GM19023 (cell line): Measurements from ENCODE around the gene HBM.
"Not testable (repeated sequence)": the region's sequence is repeated elsewhere in the genome, so short reads cannot be mapped to it uniquely, and the experiment has no call there.

Experiments used
- ATAC-seq: cut with Tn5 transposase; IDR thresholded peaks from one replicate; pipeline ENCODE4 v1.9.1; 2021; ENCODE audit warnings: mild to moderate bottlenecking, moderate library complexity; ENCODE audit not compliant: unreplicated experiment

HBM gene, protein sequence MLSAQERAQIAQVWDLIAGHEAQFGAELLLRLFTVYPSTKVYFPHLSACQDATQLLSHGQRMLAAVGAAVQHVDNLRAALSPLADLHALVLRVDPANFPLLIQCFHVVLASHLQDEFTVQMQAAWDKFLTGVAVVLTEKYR

DNA sequence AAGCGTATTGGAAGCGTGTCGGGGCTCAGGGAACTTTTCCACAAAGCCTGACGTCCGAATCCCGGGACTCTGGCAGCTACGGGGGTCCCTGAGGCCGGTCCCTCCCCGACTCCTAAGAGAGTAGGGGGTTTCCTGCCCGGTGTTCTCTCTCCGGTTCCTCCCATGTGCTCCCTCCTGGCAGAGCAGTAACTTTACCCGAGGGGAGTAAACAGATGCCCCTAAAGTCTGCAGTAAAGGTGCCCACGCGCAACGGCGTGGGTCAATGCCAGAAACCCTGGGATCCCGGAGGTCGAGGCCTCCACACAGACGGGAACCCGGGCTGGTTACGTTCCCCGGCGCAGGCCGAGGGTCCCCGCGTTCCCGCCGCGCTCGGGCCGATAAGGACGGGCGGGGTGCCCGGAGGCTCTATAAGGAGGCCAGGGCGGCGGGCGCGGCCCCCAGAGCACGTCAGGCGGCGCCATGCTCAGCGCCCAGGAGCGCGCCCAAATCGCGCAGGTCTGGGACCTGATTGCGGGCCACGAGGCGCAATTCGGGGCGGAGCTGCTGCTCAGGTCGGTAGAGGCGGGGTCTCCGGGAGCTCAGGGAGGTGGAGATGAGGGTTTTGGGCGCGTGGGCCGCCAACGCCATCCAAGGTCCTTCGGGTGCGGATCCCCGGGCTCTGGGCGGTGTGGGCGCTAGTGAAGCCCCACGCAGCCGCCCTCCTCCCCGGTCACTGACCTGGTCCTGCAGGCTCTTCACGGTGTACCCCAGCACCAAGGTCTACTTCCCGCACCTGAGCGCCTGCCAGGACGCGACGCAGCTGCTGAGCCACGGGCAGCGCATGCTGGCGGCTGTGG is at the start of gene HBM:
TSS of gene HBM (plus strand) at position 440 of the 836 bp plus-strand sequence. CDS start at position 460, 20 bp downstream.
- ATAC-seq, result no peak

DNA sequence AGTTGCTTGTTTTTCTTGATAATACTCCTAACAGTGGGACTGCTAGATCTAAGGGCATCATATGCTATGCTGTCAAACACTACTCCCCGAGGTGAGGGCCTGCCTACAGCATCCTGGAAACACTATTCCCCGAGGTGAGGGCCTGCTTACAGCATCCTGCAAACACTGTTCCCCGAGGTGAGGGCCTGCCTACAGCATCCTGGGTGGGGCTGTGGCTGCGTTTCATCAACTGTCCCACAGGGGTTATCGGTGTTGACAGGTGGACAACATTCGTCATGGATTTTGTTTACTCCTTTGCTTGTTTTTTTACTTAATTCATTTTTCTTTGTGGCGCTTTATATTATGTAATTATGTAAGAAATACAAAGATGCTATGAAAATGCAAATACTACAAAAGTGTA is 49.8 kb upstream of the HBM start:
- no peak for ATAC-seq

DNA sequence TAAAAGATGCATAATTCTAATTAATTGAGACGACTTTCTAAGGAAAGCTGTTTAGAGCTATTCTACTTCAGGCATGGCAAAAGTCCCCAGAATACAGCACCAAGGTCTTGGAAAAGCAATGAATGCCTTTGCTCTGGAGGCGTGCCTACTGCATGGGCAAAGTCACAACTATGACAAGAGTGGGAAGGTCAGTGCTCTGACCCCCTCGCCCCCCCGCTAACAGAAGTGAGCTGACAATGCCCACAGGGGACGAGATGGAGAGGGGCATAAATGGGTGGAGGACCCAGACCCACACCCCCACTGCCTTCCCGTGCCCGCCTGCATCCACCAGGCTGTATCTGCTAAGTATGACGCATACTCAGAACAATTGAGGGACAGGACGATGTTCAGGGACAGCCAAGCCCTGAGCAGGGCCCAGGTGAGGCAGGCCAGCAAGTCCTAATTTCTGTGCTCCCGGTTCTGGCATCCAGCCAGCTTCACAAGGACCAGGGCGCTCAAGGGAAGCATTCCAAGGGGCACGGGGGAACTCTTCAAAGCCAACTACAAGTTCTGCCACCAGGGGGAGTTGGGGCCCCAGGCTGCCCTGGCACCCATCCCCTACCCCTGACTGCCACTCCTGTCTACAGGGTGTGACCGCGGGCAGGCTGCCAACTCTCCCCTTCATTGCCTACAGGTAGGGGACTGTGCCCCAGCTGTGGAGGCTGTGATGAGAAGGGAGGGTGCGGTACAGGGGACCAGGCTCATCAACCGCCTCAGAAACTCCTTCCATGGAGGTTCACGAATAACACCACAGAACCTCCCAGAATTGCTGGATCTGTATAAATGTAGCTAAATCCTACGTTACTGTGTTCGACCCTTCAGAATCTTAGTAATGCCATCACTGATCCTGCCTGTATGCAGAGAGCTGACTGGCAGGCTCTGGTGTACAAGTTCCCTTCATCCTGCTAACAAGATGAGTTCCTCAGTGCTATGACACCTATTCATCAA is 48.1 kb upstream of the HBM start:
- no peak for ATAC-seq

DNA sequence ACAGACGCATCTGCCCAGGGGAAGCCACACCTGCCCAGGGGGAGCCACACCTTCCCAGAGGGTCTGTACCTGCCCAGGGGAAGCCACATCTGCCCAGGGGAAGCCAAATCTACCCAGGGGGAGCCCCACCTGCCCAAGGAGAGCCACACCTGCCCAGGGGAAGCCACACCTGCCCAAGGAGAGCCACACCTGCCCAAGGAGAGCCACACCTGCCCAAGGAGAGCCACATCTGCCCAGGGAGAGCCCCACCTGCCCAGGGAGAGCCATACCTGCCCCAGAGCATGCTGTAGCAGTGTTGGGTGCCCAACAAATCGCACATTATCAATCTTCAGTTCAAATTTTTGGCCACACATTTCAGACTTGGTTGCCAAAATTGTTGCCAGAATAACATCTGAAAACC is 46.9 kb upstream of the HBM start:
- ATAC-seq, result no peak

DNA sequence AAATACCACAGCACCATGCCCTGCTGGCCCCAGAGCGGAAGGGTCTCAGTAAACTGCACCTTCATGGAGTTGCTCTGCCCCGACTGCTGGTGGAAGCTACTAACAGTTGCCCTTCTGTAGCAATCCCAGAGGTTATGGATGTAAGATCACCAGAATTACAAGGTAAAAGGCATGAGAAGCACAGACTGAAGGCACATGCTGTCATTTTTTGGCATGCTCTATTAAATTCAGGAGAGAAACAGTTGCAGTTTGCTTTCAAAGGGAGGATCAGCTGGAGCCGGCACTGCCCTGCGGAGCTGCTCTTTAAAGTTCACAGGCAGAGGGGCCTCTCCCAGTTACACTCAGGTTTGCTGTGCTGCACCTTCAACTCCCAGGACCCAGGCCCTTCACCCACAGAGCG is 46.5 kb upstream of the HBM start:
- no peak for ATAC-seq

DNA sequence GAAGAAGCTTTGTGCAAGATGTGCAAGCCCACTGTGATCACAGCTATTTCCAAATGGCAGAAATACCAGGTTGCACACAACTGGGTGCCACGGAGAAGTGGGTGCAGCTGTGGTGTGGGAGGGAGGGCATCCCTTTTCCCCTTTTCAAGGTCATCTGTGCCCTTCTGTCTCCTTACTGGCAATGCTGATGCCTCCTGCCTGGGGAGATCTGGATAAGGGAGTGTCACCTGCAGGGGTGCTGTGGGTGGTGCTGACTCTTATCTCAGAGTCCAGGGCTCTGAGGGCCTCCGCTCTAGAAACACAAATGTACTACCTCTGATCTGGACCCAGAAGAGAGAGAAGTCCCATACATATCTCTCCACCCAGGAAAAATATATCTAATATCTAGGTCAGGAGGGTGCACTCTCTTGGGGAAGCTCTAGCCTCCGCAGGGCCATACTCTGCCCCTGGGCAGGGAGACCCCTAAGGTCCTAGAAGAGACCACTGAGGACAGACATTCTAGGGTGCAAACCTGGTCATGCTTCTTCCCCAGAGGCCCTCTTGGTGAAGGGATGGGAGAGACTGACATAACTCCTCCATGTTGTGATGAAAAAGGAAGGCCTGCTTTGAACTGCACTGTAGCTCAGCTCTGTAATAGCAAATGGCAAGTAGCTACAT is 45.8 kb upstream of the HBM start:
- no peak for ATAC-seq

DNA sequence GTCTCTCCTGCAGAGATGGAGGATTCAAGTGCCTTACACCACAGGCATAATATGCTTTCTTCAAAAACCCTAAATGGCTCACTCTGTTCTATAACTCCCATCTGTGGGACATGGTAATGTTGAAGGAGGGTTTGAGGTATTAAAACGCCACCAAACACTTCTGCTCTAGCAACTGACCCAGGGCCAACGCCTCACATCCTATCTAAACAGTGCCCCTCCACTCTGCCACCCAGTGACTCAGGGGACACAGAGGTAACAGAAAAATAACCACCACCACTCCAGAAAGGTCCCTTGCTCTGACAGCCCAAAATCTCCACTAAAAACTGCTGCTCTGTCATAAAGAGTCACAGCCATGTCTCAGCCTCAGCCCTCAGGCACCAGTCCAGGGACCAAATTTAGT is 45.0 kb upstream of the HBM start:
- no peak for ATAC-seq

DNA sequence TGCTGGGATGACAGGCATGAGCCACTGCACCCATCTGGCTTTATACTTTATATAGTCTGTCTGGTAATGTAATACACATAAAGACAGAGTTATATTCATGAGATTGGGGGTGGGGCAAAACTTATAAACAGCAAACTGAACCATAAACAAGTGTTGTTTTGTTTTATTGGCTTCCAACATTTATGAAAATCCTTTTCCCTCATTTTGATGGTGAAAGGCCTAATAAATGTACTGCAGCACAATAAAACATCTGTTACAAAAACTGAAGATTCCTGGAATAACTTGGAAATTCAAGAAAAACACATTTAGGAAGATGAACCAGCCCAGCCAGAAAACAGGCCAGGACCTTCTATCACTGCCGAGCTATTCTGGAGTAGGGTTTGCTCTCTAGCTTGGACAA is 43.4 kb upstream of the HBM start:
- no peak for ATAC-seq

DNA sequence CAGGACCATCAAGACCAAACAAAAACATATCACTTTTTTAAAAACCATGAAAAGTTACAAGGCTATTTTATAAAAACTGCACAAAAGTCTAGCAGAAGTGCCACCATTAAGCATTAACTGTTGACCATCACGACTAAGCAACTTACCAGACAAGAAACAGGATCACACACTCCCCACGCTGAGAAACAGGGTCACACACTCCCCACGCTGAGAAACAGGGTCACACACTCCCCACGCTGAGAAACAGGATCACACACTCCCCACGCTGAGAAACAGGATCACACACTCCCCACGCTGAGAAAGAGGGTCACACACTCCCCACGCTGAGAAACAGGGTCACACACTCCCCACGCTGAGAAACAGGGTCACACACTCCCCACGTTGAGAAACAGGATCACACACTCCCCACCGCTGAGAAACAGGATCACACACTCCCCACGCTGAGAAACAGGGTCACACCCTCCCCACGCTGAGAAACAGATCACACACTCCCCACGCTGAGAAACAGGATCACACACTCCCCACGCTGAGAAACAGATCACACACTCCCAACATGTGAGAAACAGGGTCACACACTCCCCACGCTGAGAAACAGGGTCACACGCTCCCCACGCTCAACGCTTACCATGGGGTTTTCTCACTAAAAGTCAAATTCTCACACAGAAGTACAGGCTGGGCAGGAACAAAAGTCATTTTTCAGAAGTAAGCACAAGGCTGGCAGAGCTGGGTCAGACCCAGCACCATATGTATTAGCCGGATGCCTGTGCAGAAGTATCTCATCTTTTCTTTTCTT is 42.0 kb upstream of the HBM start:
- ATAC-seq, result not testable (repeated sequence)

DNA sequence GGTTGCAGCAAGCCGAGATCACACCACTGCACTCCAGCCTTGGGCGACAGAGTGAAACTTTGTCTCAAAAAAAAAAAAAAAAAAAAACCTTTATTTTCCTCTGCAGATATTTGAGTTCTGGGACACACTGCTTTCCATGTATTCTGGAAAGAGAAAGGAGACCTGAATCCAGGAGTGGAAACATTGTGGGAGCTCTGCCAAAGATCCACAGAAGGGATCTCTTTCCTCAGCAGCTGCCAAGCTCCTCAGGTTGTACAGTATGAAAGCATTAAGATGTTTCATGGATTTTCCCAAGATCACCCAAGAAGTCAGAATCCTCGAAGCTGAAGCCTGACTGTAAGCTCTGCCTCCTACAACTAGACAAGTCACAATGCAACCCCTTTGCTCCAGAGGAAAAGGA is 40.8 kb upstream of the HBM start:
- ATAC-seq, result no peak

DNA sequence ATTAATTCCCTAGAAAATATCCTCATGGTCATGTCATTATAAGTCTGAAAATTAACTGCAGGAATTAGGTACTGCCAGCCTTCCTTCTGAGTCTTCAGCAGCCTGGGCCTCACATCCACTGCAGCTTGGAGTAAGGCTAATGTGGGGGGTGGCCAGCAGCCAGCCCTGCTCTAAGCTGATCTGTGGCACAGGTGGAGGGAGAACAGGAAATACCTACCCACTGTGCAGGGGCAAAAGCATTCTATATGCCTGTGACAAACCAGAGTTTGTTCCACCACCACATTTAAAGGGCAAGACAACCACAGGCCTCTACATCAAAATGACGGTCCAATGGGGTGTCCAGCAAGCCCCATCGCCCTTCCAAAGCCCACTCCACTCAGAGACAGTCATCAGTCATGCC is 36.7 kb upstream of the HBM start:
- no peak for ATAC-seq

DNA sequence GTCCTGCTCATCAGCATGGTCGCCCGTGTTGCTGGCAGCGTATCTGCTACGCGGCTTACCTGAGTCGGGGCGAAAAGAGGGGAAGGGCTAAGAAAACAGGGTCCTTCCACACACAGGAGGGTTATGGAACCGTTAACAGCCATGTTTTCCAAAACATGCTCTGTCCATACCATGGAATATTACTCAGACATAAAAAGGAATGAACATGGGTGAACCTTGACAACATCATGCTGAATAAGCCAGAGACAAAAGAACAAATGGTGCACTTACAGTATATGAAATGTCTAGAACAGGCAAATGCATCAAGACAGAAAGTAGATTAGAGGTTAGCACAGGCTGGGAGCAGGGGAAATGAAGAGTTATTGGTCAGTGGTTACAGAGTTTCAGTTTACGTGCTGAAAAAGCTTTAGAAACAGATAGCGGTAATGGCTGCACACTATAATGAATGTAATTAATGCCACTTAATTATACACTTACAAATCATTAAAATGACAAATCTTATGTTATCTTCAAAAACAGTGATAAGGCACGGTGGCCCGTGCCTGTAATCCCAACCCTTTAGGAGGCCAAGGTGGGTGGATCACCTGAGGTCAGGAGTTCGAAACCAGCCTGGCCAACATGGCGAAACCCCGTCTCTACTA is 35.1 kb upstream of the HBM start:
- ATAC-seq, result no peak

DNA sequence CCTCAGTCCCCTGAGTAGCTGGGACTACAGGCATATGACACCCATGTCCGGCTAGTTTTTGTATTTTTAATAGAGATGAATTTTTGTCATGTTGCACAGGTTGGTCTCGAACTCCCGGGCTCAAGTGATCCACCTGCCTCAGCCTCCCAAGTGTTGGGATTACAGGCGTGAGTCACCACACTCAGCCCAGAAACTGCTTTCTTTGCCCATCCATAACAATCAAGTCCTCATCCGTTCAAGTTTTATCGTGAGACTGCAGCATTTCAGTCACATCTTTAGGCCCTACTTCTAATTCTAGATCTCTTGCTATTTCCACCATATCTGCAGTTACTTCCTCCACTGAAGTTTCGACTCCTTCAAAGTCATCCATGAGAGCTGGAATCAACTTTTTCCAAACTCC is 33.7 kb upstream of the HBM start:
- ATAC-seq, result no peak

DNA sequence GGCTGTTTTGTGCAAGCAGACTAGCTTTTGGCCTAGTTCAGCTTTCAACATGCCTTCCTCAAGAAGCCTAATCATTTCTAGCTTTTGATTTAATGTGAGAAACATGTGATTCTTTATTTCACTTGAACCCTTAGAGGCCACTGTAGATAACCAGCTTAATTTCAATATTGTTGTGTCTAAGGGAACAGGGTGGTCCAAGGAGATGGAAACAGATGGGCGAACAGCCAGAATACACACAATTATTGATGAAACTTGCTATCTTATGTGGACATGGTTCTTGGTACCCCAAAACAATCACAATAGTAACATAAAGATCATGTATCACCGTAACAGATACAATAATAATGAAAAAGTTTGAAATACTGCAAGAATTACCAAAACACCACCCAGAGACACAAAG is 32.1 kb upstream of the HBM start:
- ATAC-seq, result no peak

DNA sequence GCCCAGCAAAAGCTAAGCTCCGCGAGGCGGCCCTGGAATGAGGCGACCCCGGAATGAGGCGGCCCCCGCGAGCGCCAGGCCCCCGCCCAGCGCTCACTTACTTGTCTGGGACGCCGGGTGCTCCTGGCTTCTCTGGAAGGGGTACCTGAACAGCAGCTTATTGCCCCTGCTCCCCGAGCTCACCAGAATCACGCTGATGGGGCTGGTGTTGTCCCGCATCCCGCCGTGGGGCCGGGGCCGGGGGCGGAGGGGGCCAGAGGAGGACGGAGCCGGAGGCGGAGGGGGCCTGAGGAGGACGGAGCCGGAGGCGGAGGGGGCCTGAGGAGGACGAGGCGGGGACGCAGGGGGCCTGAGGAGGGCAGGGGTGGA is 27.7 kb upstream of the HBM start:
- no peak for ATAC-seq

DNA sequence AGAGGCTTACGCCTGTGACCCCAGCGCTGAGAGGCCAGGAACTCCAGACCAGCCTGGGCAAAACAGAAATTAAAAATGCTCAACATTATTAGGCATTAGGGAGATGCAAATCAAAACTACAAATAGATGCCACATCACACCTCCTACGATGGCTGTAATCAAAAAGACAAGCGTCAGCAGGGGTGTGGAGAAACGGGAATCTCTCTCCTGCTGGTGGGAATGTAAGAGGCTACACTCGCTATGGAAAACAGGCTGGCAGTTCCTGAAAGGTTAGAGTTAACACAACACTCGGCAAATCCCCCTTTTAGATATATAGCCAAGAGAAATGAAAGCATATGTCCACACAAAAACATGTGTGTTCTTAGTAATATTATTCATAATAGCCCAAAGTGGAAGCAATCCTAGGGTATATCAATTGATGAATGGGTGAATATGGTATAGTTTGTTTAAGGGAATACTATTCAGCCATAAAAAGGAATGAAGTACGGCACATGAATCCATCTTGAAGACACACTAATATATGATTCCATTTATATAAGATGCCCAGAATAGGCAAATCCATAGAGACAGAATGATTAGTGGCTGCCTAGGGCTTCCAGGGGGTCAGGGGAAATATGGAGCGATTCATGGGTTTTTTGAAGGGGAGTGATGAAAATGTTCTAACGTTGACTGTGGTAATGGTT is 25.5 kb upstream of the HBM start:
- ATAC-seq, result no peak

DNA sequence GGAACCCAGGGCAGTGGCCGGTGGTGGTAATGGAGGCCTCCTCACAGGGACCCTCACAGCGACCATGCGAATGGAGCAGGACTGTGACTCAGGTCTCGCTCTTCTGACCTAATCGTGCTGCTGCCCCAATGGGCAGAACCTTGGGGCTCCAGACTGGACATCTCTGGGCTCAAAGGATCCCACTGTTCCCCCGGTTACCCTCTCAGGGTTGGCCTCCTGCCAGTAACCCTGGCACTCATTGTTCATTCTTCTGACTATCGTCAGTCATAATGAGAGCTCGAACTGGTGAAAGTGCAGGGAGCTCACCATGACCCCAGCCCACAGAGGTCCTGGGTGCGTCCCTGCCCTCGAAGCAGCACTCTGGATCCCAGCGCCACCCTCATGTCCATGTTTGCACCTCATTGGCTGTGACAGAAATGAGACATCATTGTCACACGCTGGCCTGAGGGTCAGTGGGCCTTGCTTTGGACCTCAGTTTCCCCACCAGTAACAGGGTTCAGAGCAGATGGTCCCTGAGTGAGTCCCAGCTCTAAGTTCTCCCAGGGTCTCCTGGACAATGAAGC is 23.3 kb upstream of the HBM start:
- no peak for ATAC-seq

DNA sequence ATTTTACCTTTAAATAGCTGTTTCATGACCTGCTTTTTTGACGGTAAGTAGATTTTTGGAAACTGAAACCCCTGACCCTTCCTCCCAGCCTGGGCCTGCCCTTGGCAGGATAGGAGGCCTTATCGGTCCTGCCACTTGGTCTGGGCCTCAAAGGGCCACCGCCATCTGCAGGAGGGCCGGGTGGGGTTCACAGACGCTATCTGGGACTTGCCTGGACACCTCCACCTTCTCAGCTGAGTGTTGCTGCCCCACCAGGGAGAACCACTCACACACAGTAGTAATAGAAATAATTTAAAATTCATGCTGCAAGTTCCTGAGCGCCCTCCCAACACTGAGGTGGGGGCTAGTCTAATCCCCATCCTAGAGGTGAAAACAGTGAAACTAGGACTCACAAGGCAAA is 22.7 kb upstream of the HBM start:
- no peak for ATAC-seq

DNA sequence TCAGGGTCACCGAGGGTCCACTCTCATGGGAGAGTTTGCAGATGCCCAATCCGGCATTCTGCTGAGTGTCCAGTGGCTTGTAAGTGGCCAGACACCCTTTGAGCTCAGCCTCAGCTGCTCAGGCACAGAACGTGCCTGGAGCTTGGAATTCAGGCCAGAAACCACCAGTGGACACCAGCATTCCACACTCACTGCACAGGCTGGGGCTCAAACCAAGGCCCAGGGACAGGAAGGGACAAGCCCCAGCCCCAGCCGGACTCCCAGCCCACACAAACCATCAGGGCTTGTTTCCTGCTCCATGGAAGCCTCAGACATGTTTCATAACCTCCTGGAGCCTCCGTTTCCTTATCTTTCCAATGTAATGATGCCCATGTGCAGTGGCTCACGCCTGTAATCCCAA is 22.3 kb upstream of the HBM start:
- ATAC-seq, result no peak
